NB4 (cell line): ENCODE results near the gene GTF2A1L.
"Not testable (repeated sequence)": the region's sequence is repeated elsewhere in the genome, so short reads cannot be mapped to it uniquely, and the experiment has no call there.

Source experiments
- DNase-seq: peaks from one replicate; pipeline ENCODE4 v3.0.0; 2010; ENCODE audit warnings: low read depth
- H3K4me3 ChIP-seq: one replicate; pipeline ENCODE4 v1.5.1; 2011; ENCODE audit warnings: mild to moderate bottlenecking, low read depth, low read length, moderate library complexity
- CTCF ChIP-seq: IDR thresholded peaks from one replicate; pipeline ENCODE4 v1.5.1; 2012; ENCODE audit warnings: low read depth, low read length
- MAX ChIP-seq: IDR thresholded peaks from 2 replicates; pipeline ENCODE4 v1.6.1; 2011; ENCODE audit warnings: low read depth, low read length
- MYC ChIP-seq: IDR thresholded peaks from 2 replicates; pipeline ENCODE4 v1.6.1; 2011; ENCODE audit warnings: low read depth, low read length
- POLR2A ChIP-seq: IDR thresholded peaks from 2 replicates; pipeline ENCODE4 v1.6.1; 2011; ENCODE audit warnings: mild to moderate bottlenecking; ENCODE audit not compliant: insufficient read length; ENCODE audit errors: extremely low read depth

GTF2A1L gene

GRCh38 chr2:48588745-48589144 is 28.9 kb upstream of the GTF2A1L start:
- DNase-seq: no peak
- no peak overlapping the region for H3K4me3 ChIP-seq
- TF ChIP-seq POLR2A (no peak), MYC (no peak), MAX (no peak), CTCF (no peak)

GRCh38 chr2:48589170-48589767 is 28.4 kb upstream of the GTF2A1L start:
- TF ChIP-seq MYC (no peak), CTCF (peak; percentile 67)
- DNase-seq: peak; percentile 53
- H3K4me3 ChIP-seq: no peak overlapping the region

GRCh38 chr2:48590017-48590416 is 27.6 kb upstream of the GTF2A1L start:
- H3K4me3 ChIP-seq: no peak overlapping the region
- no peak for TF ChIP-seq MAX
- TF ChIP-seq CTCF: no peak
- TF ChIP-seq POLR2A: no peak
- TF ChIP-seq MYC: no peak
- DNase-seq: no peak

- no peak for DNase-seq
- no peak overlapping the region for H3K4me3 ChIP-seq
- no peak for TF ChIP-seq MYC
- no peak for TF ChIP-seq CTCF
- TF ChIP-seq POLR2A: no peak
- no peak for TF ChIP-seq MAX
Observed at GRCh38 chr2:48592067-48592466, 25.6 kb upstream of the GTF2A1L start.

- DNase-seq: not testable (repeated sequence)
Observed at GRCh38 chr2:48596751-48597150, 20.9 kb upstream of the GTF2A1L start.

GRCh38 chr2:48597492-48597891 is 20.2 kb upstream of the GTF2A1L start:
- no peak overlapping the region for H3K4me3 ChIP-seq
- TF ChIP-seq MYC: no peak
- no peak for TF ChIP-seq MAX
- no peak for TF ChIP-seq CTCF
- TF ChIP-seq POLR2A: no peak
- no peak for DNase-seq

More at GRCh38 chr2:48596751-48597150, 20.9 kb upstream of the GTF2A1L start:
- H3K4me3 ChIP-seq: not testable (repeated sequence)
